IPS-NIHi7 (cell line): Measurements from ENCODE around the gene DAGLB.
"Not testable (repeated sequence)": the region's sequence is repeated elsewhere in the genome, so short reads cannot be mapped to it uniquely, and the experiment has no call there.

Experiments used
- DNase-seq: peaks from one replicate; pipeline ENCODE4 v3.0.0; 2012; ENCODE audit warnings: mixed read lengths; ENCODE audit errors: extremely low spot score

The DAGLB gene

GRCh38 chr7:6461946-6462550 lies 14.3 kb upstream of the DAGLB start:
- no peak for DNase-seq

GRCh38 chr7:6460990-6461584 lies 13.3 kb upstream of the DAGLB start:
- DNase-seq = no peak

- DNase-seq = no peak
These were observed 12.5 kb upstream of the DAGLB start for GRCh38 chr7:6460303-6460702.

GRCh38 chr7:6458676-6459075 lies 10.9 kb upstream of the DAGLB start:
- not testable (repeated sequence) for DNase-seq

- no peak for DNase-seq
These were observed 6.0 kb upstream of the DAGLB start for GRCh38 chr7:6453734-6454133.

GRCh38 chr7:6451224-6451705 lies 3.5 kb upstream of the DAGLB start:
- no peak for DNase-seq

GRCh38 chr7:6450591-6450990 lies 2.8 kb upstream of the DAGLB start:
- not testable (repeated sequence) for DNase-seq

- DNase-seq = not testable (repeated sequence)
These were observed 2.1 kb upstream of the DAGLB start for GRCh38 chr7:6449884-6450283.

GRCh38 chr7:6448943-6449543 lies 1.3 kb upstream of the DAGLB start:
- DNase-seq = no peak

- peak; percentile 40 for DNase-seq
These were observed 745 bp downstream of the DAGLB start for GRCh38 chr7:6446838-6447580.

- no peak for DNase-seq
These were observed 3.1 kb downstream of the DAGLB start for GRCh38 chr7:6444516-6445269.

GRCh38 chr7:6443372-6443941 lies 4.3 kb downstream of the DAGLB start:
- no peak for DNase-seq

GRCh38 chr7:6442114-6442513 lies 5.6 kb downstream of the DAGLB start:
- no peak for DNase-seq

GRCh38 chr7:6440381-6440780 lies 7.4 kb downstream of the DAGLB start:
- no peak for DNase-seq

GRCh38 chr7:6438427-6438826 lies 9.3 kb downstream of the DAGLB start:
- DNase-seq = no peak

- no peak for DNase-seq
These were observed 10.5 kb downstream of the DAGLB start for GRCh38 chr7:6437251-6437650.

GRCh38 chr7:6436385-6436685 lies 11.4 kb downstream of the DAGLB start:
- no peak for DNase-seq

GRCh38 chr7:6435486-6436384 lies 12.0 kb downstream of the DAGLB start:
- DNase-seq = peak; percentile 96

- no peak for DNase-seq
These were observed 13.8 kb downstream of the DAGLB start for GRCh38 chr7:6433784-6434615.

- no peak for DNase-seq
These were observed 15.0 kb downstream of the DAGLB start for GRCh38 chr7:6432781-6433180.
